Right hindlimb (tissue), 1 donor: ENCODE measurements around the gene PRKCQ.
"Not testable (repeated sequence)": the region's sequence is repeated elsewhere in the genome, so short reads cannot be mapped to it uniquely, and the experiment has no call there.

Source experiments
- DNase-seq: peaks from one replicate; pipeline ENCODE4 v3.0.0-alpha.2; 2018

PRKCQ gene

DNA sequence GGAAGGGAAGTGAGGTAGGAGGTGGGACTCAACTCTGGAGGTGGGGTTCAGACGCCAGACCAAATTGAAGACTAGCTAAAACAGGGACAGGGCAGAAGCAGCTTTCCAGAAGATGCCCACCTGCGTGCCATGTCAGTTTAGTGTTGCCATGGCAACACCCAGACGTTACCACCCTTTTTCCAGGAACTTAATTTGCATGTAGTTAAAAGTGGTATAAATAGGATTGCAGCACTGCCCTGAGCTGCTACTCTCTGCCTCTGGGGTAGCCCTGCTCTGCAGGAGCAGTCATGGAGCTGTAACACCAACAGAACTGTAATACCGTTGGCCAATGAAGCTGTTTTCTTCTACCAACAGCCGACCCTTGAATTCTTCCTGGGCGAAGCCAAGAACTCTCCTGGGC, 93.8 kb downstream of the PRKCQ start:
- DNase-seq: no peak

DNA sequence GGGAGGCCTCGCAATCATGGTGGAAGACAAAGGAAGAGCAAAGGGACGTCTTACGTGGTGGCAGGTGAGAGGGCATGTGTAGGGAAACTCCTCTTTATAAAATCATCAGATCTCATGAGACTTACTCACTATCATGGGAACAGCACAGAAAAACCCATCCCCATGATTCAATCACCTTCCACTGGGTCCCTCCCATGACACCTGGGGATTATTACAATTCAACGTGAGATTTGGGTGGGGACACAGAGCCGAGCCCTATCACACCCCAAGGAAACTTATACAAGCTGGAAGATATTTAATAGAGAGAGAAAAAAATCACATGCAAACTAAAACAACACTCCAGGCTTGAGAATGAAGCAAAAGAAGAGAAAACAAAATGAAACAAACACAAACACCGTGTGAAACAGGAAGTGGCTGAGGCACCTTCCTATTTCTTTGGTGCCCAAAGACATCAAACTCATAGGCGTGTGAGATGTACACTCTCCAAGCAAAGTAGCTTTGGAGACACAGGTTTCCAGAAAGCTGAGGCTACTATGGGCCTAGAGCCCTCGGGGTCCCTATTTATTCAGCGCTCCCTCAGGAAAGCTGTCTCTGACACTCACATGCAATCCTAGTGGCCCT, 97.2 kb downstream of the PRKCQ start:
- no peak for DNase-seq

GRCh38 chr10:6478722-6479121, 101.4 kb downstream of the PRKCQ start:
- DNase-seq: no peak

GRCh38 chr10:6476989-6477388, 103.1 kb downstream of the PRKCQ start:
- DNase-seq: no peak

- no peak for DNase-seq
Observed at GRCh38 chr10:6474871-6475270, 105.2 kb downstream of the PRKCQ start.

GRCh38 chr10:6473901-6474370, 106.1 kb downstream of the PRKCQ start:
- DNase-seq: no peak

- DNase-seq: no peak
Observed at GRCh38 chr10:6473430-6473829, 106.6 kb downstream of the PRKCQ start.

DNA sequence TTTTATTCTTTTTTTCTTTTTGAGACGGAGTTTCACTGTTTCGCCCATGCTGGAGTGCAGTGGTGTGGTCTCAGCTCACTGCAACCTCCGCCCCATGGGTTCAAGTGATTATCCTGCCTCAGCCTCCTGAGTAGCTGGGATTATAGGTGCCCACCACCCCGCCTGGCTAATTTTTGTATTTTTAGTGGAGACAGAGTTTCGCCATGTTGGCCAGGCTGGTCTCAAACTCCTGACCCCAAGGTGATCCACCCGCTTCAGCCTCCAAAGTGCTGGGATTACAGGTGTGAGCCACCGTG, 107.4 kb downstream of the PRKCQ start:
- not testable (repeated sequence) for DNase-seq

- DNase-seq: no peak
Observed at GRCh38 chr10:6470894-6471618, 109.0 kb downstream of the PRKCQ start.

DNA sequence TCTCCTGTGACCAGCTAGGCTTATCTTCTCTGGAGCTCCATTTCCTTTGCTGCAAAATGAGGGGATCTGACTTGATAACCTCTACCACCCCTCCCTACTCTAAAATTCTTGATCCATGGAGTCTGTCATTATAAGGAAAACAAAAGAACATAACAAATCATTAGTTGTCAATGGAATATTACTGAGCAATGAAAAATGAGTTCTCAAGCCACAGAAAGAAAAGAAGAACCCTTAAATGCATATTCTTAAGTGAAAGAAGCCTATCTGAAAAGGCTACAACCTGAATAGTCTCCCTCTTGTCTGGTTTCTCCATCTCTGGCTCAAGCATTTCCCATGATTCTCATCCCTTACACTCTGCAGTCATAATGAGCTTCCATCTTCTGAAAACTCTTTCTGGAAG, 110.4 kb downstream of the PRKCQ start:
- DNase-seq: no peak

- no peak for DNase-seq
Observed at GRCh38 chr10:6465854-6466601, 114.0 kb downstream of the PRKCQ start.

DNA sequence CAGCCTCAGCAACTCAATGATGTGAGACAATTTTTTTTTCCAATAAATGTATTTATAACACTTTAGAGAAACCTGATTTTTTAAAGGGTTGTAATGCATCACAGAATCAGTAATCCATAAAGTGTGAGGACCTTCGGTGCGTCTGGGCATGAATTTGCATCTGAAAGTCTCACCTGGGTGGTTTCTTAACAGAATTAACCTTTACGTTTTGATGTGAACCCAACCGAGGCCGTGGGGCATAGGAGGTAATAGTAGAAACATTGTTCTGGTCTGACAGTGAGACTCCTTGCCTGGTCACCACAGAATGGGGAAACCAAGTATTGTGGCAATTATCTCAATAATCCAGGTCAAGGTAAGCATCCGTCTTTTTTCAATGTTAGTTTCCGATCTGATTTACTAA, 114.6 kb downstream of the PRKCQ start:
- DNase-seq: no peak

DNA sequence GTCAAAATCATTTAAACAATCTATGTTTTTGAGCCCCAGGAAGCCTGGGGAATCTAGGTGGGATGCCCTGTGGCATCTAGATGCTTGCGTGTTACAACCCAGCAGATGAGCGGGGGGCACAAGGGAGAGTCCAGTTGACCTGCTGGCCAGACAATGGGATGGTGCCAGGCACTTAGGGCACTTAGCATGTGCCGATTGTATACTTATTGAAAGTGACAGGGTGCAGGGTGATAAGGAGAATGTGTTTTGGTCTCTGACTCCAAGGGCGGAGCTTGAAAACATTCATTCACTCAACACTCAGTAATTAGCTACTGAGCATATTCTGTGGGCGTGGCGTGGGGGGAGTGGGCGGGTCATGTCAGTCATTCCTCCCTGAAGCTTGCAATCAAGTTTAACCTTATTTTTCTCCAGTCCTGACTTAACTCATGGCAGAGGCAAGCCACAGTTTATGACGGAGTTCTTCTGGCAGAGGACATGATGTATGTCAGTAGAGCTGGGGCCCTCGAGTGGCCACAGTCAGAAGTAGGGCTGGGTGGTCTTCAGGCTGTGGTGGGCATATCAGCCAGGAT, 115.1 kb downstream of the PRKCQ start:
- no peak for DNase-seq

- DNase-seq: no peak
Observed at GRCh38 chr10:6463366-6463765, 116.7 kb downstream of the PRKCQ start.

GRCh38 chr10:6461961-6462360, 118.1 kb downstream of the PRKCQ start:
- DNase-seq: no peak

- DNase-seq: no peak
Observed at GRCh38 chr10:6460861-6461409, 119.1 kb downstream of the PRKCQ start.

DNA sequence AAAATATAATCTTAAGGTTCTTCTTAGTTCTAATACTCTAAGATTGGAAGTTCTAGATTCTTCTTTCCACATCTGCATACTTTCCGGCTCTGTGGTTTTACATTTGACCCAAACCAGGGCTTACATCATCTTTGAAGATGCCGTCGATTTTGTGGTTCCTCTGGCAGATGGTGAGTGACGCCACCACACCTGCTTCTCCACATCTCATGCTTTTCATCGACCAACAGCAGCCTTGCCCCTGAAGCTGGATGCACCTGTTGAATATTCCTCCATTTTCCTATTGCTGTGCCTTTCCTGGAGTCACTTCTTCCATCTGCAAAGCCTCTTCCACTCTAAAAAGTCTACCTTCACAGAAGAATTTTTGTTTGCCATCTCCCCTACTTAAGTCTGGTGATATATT, 121.3 kb downstream of the PRKCQ start:
- no peak for DNase-seq

- DNase-seq: no peak
Observed at GRCh38 chr10:6457376-6457775, 122.7 kb downstream of the PRKCQ start.

DNA sequence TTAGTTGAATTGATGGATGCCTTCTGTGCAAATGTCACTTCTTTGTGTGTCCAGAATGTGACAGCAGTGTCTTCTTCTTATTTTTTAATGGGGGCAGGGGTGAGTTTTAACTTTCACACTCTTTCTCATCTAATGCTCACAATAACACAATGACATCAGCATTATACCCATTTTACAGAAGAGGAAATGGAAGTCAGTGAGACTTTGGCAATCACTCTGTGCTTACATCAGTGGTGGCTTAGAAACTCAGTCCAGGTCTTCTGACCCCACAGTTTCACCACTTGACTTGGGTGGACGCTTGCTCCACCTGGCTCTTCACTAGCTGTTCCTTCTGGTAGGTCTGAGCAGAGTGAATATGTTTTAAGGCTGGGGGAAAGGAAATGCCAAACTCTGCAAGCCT, 124.0 kb downstream of the PRKCQ start:
- DNase-seq: no peak

DNA sequence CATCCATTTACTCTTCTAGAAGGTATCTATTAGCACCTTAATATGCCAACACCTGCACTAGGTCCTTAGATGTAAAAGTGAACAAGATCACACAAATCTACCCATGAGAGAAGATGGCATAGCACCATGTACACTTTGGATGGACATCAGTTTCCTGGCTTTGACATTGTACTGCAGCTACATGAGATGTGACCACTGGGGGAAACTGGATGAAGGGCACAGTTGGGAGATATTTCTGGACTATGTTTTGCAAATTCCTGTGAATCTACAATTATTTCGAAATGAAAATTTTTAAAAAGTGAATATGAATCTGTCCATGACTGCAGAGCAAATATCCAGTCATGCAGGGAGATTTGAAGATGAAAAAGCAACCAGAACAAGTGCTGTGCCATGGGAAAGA, 124.5 kb downstream of the PRKCQ start:
- DNase-seq: no peak

- DNase-seq: no peak
Observed at GRCh38 chr10:6446711-6447110, 133.4 kb downstream of the PRKCQ start.

GRCh38 chr10:6445671-6446316, 134.3 kb downstream of the PRKCQ start:
- peak; percentile 61 for DNase-seq

- not testable (repeated sequence) for DNase-seq
Observed at GRCh38 chr10:6439875-6440274, 140.2 kb downstream of the PRKCQ start.
